GM23248 (cell line): ENCODE measurements around the gene ROMO1. TPM values are rescaled to one million over a fixed set of nuclear protein-coding genes. Genes with fewer than 3 reads are reported as not detected.
A peak's percentile ranks its signal among the peaks of the same experiment; 100 is the strongest.

Experiments used
- DNase-seq: peaks from one replicate; pipeline ENCODE4 v3.0.0-alpha.2; 2015
- H2AFZ ChIP-seq: fragments of 200-600 bp; sonication (generic); 2 replicates; pipeline ENCODE4 v1.6.1; 2016; ENCODE audit warnings: antibody characterized with exemption
- H3F3A ChIP-seq: fragments of 200-600 bp; sonication (generic); 2 replicates; pipeline ENCODE4 v1.6.1; 2016; ENCODE audit warnings: mild to moderate bottlenecking, antibody characterized with exemption, mixed run types; ENCODE audit not compliant: insufficient read depth
- H3K27ac ChIP-seq: fragments of 200-600 bp; sonication (generic); 2 replicates; pipeline ENCODE4 v1.5.1; 2016; ENCODE audit warnings: mild to moderate bottlenecking
- H3K27me3 ChIP-seq: fragments of 200-600 bp; sonication (generic); replicated peaks from 2 replicates; pipeline ENCODE4 v1.6.1; 2016; ENCODE audit warnings: mild to moderate bottlenecking; ENCODE audit not compliant: insufficient read depth
- H3K36me3 ChIP-seq: fragments of 200-600 bp; sonication (generic); 2 replicates; pipeline ENCODE4 v1.6.1; 2016; ENCODE audit warnings: low read depth, mild to moderate bottlenecking
- H3K4me1 ChIP-seq: fragments of 200-600 bp; sonication (generic); 2 replicates; pipeline ENCODE4 v1.6.1; 2016; ENCODE audit warnings: mild to moderate bottlenecking; ENCODE audit not compliant: insufficient read depth
- H3K4me2 ChIP-seq: fragments of 200-600 bp; sonication (generic); one replicate; pipeline ENCODE4 v1.6.1; 2016; ENCODE audit warnings: mild to moderate bottlenecking; ENCODE audit not compliant: unreplicated experiment
- H3K4me3 ChIP-seq: fragments of 200-600 bp; sonication (generic); 2 replicates; pipeline ENCODE4 v1.5.1; 2016; ENCODE audit warnings: mild to moderate bottlenecking
- H3K79me2 ChIP-seq: fragments of 200-600 bp; sonication (generic); 2 replicates; pipeline ENCODE4 v1.6.1; 2016; ENCODE audit warnings: mild to moderate bottlenecking; ENCODE audit not compliant: insufficient read depth
- H3K9ac ChIP-seq: fragments of 200-600 bp; sonication (generic); 2 replicates; pipeline ENCODE4 v1.6.1; 2016; ENCODE audit warnings: mild to moderate bottlenecking
- H3K9me2 ChIP-seq: fragments of 200-600 bp; sonication (generic); 2 replicates; pipeline ENCODE4 v1.6.1; 2016; ENCODE audit warnings: mixed run types, mild to moderate bottlenecking, moderate library complexity; ENCODE audit not compliant: insufficient read depth
- H3K9me3 ChIP-seq: fragments of 200-600 bp; sonication (generic); one replicate; pipeline ENCODE4 v1.6.1; 2017; ENCODE audit warnings: low read depth
- H4K20me1 ChIP-seq: fragments of 200-600 bp; sonication (generic); 2 replicates; pipeline ENCODE4 v1.6.0; 2016; ENCODE audit not compliant: insufficient read depth
- EZH2 ChIP-seq: fragments of 200-600 bp; sonication (generic); IDR thresholded peaks from 2 replicates; pipeline ENCODE4 v1.6.1; 2018; ENCODE audit warnings: antibody characterized with exemption, mild to moderate bottlenecking; ENCODE audit not compliant: insufficient read depth, poor library complexity, severe bottlenecking
- EZH2phosphoT487 ChIP-seq: fragments of 200-600 bp; sonication (generic); IDR thresholded peaks from 2 replicates; pipeline ENCODE4 v1.6.1; 2018; ENCODE audit warnings: antibody characterized with exemption, moderate library complexity, mild to moderate bottlenecking, low read depth; ENCODE audit not compliant: insufficient read depth
- WGBS, 2 experiments: methylation state at CpG; one replicate each; pipeline ENCODE4 v1.1.6; 2015 to 2017; ENCODE audit warnings: low lambda C conversion rate in 2 of 2, low coverage in 1 of 2; ENCODE audit errors: missing lambda C conversion rate in 2 of 2; 5-methylcytosine and 5-hydroxymethylcytosine counted together
- in situ Hi-C: fragments of 300-500 bp; cut with MboI; formaldehyde crosslinking; loops from 2 replicates; pipeline ENCODE4 v1.15.0; 2020
- polyA plus RNA-seq: library from polyadenylated mRNA; unstranded; fragments of >200 nt; fragmentation: Nextera tagmentation; extraction: Ambion mirVana; gene quantifications from 2 replicates; pipeline ENCODE4 v1.2.1, GENCODE V29; 2016
- total RNA-seq: library from RNA; depleted of rRNA; stranded (reverse); fragments of >200 nt; shearing (Covaris generic); gene quantifications from 2 replicates; pipeline ENCODE4 v1.2.3, GENCODE V29; 2014; rRNA removed

Gene ROMO1
- total RNA-seq, result 148 and 311 TPM in 2 replicates
- polyA plus RNA-seq, result 525 and 543 TPM in 2 replicates

- TF ChIP-seq EZH2phosphoT487 (no peak), EZH2 (no peak)
- Histone ChIP-seq H3K4me2 (peak within 1 kb of the TSS; percentile 93), H3K4me3 (peak within 1 kb of the TSS; percentile 94), H3K9me2 (no peaks in the 10 kb centered on the region), H3K27me3 (no peaks in the 10 kb centered on the region), H3K4me1 (peaks cover 45% of the 10 kb centered on the region), H3K27ac (peak within 1 kb of the TSS; percentile 91), H3F3A (peaks cover 50% of the 10 kb centered on the region), H3K36me3 (peaks cover 25% of the 10 kb centered on the region), H3K79me2 (peaks cover 75% of the 10 kb centered on the region), H3K9me3 (no peaks in the 10 kb centered on the region), H2AFZ (peak within 1 kb of the TSS; percentile 84), H3K9ac (peak within 1 kb of the TSS; percentile 96), H4K20me1 (no peaks in the 10 kb centered on the region; the same call in 1 of the 2 replicates)
- in situ Hi-C loops, result no loop called here
- DNase-seq, result peak; percentile 96
- 1% methylated on average over 61 to 68 of the region's 81 CpGs for WGBS, 2 experiments
These were observed at the start of gene ROMO1, which contains the start of gene NFS1 for GRCh38 chr20:35699127-35699956. TSS of gene ROMO1 (plus strand) at chr20:35699405. CDS start at chr20:35699633, 228 bp downstream. TSS of gene NFS1 (minus strand) at chr20:35699352. CDS start at chr20:35699288, 64 bp downstream.

- Histone ChIP-seq H3K9ac (no peak overlapping the region), H3K9me2 (no peaks in the 10 kb centered on the region), H3K36me3 (peaks cover 25% of the 10 kb centered on the region), H2AFZ (no peak overlapping the region), H3F3A (0 out of 2 replicates have a peak, but pooled peaks cover 10% of the 10 kb centered on the region), H3K27me3 (no peaks in the 10 kb centered on the region), H3K4me3 (no peak overlapping the region), H3K79me2 (peaks cover 100% of the 10 kb centered on the region), H4K20me1 (peaks cover 24% of the 10 kb centered on the region), H3K9me3 (no peaks in the 10 kb centered on the region), H3K4me1 (peaks cover 22% of the 10 kb centered on the region), H3K4me2 (no peak overlapping the region), H3K27ac (no peak overlapping the region)
- TF ChIP-seq EZH2phosphoT487 (no peak), EZH2 (no peak)
- WGBS, 2 experiments, result 73 to 75% methylated on average over 3 of the region's 3 CpGs
- no peak for DNase-seq
- in situ Hi-C loops, result no loop called here
These were observed 48.6 kb upstream of the ROMO1 start for GRCh38 chr20:35650632-35651031.

GRCh38 chr20:35651958-35652357 lies 47.2 kb upstream of the ROMO1 start:
- Histone ChIP-seq H3K36me3 (peaks cover 35% of the 10 kb centered on the region), H4K20me1 (peaks cover 33% of the 10 kb centered on the region)
- TF ChIP-seq EZH2phosphoT487 (no peak), EZH2 (no peak)

GRCh38 chr20:35652641-35653429 lies 46.4 kb upstream of the ROMO1 start:
- peaks cover 29% of the 10 kb centered on the region for H3K4me1 ChIP-seq
- H3K4me2 ChIP-seq, result no peak overlapping the region
- no peak overlapping the region for H3K9ac ChIP-seq
- peaks cover 37% of the 10 kb centered on the region for H4K20me1 ChIP-seq
- peaks cover 100% of the 10 kb centered on the region for H3K79me2 ChIP-seq
- no peaks in the 10 kb centered on the region for H3K9me3 ChIP-seq
- no peak for TF ChIP-seq EZH2
- TF ChIP-seq EZH2phosphoT487, result no peak
- peaks cover 36% of the 10 kb centered on the region for H3K36me3 ChIP-seq
- 97 to 100% methylated on average over 10 to 13 of the region's 13 CpGs for WGBS, 2 experiments
- in situ Hi-C loops, result no loop called here
- 0 out of 2 replicates have a peak, but pooled peaks cover 10% of the 10 kb centered on the region for H3F3A ChIP-seq
- H3K4me3 ChIP-seq, result no peak overlapping the region
- H3K27ac ChIP-seq, result no peak overlapping the region
- no peak overlapping the region for H2AFZ ChIP-seq
- no peak for DNase-seq
- no peaks in the 10 kb centered on the region for H3K9me2 ChIP-seq
- no peaks in the 10 kb centered on the region for H3K27me3 ChIP-seq

More at GRCh38 chr20:35651958-35652357, 47.2 kb upstream of the ROMO1 start:
- H3K4me3 ChIP-seq, result no peak overlapping the region
- H3K4me2 ChIP-seq, result no peak overlapping the region
- peaks cover 100% of the 10 kb centered on the region for H3K79me2 ChIP-seq
- DNase-seq, result no peak
- H3K27ac ChIP-seq, result no peak overlapping the region
- no peak overlapping the region for H3K9ac ChIP-seq
- H2AFZ ChIP-seq, result no peak overlapping the region
- H3K27me3 ChIP-seq, result no peaks in the 10 kb centered on the region
- 0 out of 2 replicates have a peak, but pooled peaks cover 10% of the 10 kb centered on the region for H3F3A ChIP-seq
- no peaks in the 10 kb centered on the region for H3K9me3 ChIP-seq
- peaks cover 25% of the 10 kb centered on the region for H3K4me1 ChIP-seq
- in situ Hi-C loops, result no loop called here
- no peaks in the 10 kb centered on the region for H3K9me2 ChIP-seq
